Glutamatergic neuron (in vitro differentiated cells): ENCODE data around the gene COX18. TPM values are rescaled to one million over a fixed set of nuclear protein-coding genes. Genes with fewer than 3 reads are reported as not detected.

Experiments
- DNase-seq: peaks from one replicate; pipeline ENCODE4 v3.0.0; 2022
- H3K27ac Mint-ChIP-seq: one replicate; pipeline ENCODE4 v1.8.0; 2020; ENCODE audit warnings: mild to moderate bottlenecking, mixed read lengths, inconsistent platforms; ENCODE audit not compliant: unreplicated experiment
- H3K27me3 Mint-ChIP-seq: one replicate; pipeline ENCODE4 v1.8.0; 2020; ENCODE audit warnings: mild to moderate bottlenecking, moderate library complexity, mixed read lengths, inconsistent platforms; ENCODE audit not compliant: unreplicated experiment
- H3K36me3 Mint-ChIP-seq: one replicate; pipeline ENCODE4 v1.8.0; 2020; ENCODE audit warnings: mild to moderate bottlenecking, mixed read lengths, inconsistent platforms; ENCODE audit not compliant: unreplicated experiment
- H3K4me1 Mint-ChIP-seq: one replicate; pipeline ENCODE4 v1.8.0; 2020; ENCODE audit warnings: mild to moderate bottlenecking, low read depth, mixed read lengths, inconsistent platforms; ENCODE audit not compliant: unreplicated experiment
- H3K4me3 Mint-ChIP-seq: one replicate; pipeline ENCODE4 v1.8.0; 2020; ENCODE audit warnings: mild to moderate bottlenecking, mixed read lengths, inconsistent platforms; ENCODE audit not compliant: unreplicated experiment
- H3K9me3 Mint-ChIP-seq: one replicate; pipeline ENCODE4 v1.8.0; 2020; ENCODE audit warnings: mild to moderate bottlenecking, moderate library complexity, mixed read lengths, inconsistent platforms; ENCODE audit not compliant: unreplicated experiment
- CTCF ChIP-seq: fragments of 200-600 bp; sonication (generic); IDR thresholded peaks from one replicate; pipeline ENCODE4 v1.5.0; 2021; ENCODE audit not compliant: partially characterized antibody, unreplicated experiment
- total RNA-seq: library from RNA; stranded (reverse); fragmentation: NEBNext Ultra II Directional; extraction: Animal tissue kit (Norgen Biotek cat#: 25700); gene quantifications from one replicate; pipeline ENCODE4 v1.2.1, GENCODE V29; 2021; ENCODE audit not compliant: unreplicated experiment

The COX18 gene
- total RNA-seq, 1 donor from 2014 or later, result 20.2 TPM

- TF ChIP-seq CTCF, result no peak
- H3K4me3 Mint-ChIP-seq, result no peak overlapping the region
- no peaks in the 10 kb centered on the region for H3K4me1 Mint-ChIP-seq
- H3K9me3 Mint-ChIP-seq, result no peaks in the 10 kb centered on the region
- no peak overlapping the region for H3K27ac Mint-ChIP-seq
- no peak for DNase-seq
- H3K27me3 Mint-ChIP-seq, result no peaks in the 10 kb centered on the region
- H3K36me3 Mint-ChIP-seq, result no peaks in the 10 kb centered on the region
These were observed 58.5 kb downstream of the COX18 start for GRCh38 chr4:73010789-73011628.

- H3K9me3 Mint-ChIP-seq, result no peaks in the 10 kb centered on the region
- no peak overlapping the region for H3K4me3 Mint-ChIP-seq
- no peak overlapping the region for H3K27ac Mint-ChIP-seq
- no peak for TF ChIP-seq CTCF
- DNase-seq, result no peak
- no peaks in the 10 kb centered on the region for H3K36me3 Mint-ChIP-seq
- no peaks in the 10 kb centered on the region for H3K27me3 Mint-ChIP-seq
- H3K4me1 Mint-ChIP-seq, result no peaks in the 10 kb centered on the region
These were observed 61.9 kb downstream of the COX18 start for GRCh38 chr4:73007526-73008100.

GRCh38 chr4:73006286-73006990 lies 63.1 kb downstream of the COX18 start:
- H3K27ac Mint-ChIP-seq, result no peak overlapping the region
- no peak overlapping the region for H3K4me3 Mint-ChIP-seq

GRCh38 chr4:73005514-73005913 lies 64.0 kb downstream of the COX18 start:
- no peaks in the 10 kb centered on the region for H3K9me3 Mint-ChIP-seq
- TF ChIP-seq CTCF, result no peak
- H3K27ac Mint-ChIP-seq, result no peak overlapping the region
- H3K36me3 Mint-ChIP-seq, result no peaks in the 10 kb centered on the region
- no peaks in the 10 kb centered on the region for H3K27me3 Mint-ChIP-seq
- no peak for DNase-seq
- H3K4me3 Mint-ChIP-seq, result no peak overlapping the region
- no peaks in the 10 kb centered on the region for H3K4me1 Mint-ChIP-seq

More at GRCh38 chr4:73006286-73006990, 63.1 kb downstream of the COX18 start:
- Mint-ChIP-seq H3K4me1 (no peaks in the 10 kb centered on the region), H3K27me3 (no peaks in the 10 kb centered on the region), H3K9me3 (no peaks in the 10 kb centered on the region), H3K36me3 (no peaks in the 10 kb centered on the region)
- DNase-seq, result no peak
- no peak for TF ChIP-seq CTCF

Other genes starting within 250 kb of the COX18 start
- 91.9 TPM for gene ANKRD17, start 189.1 kb upstream of the COX18 start, total RNA-seq